ENCODE data around the gene HEPHL1. TPM values are rescaled to one million over a fixed set of nuclear protein-coding genes. Genes with fewer than 3 reads are reported as not detected.

Gene HEPHL1
- total RNA-seq, 1 donor from 2014 or later, result 0.26 TPM

GRCh38 chr11:94120946-94121345 is 99.8 kb downstream of the HEPHL1 start:
- no peak for FAIRE-seq

GRCh38 chr11:94125407-94126115 is 104.4 kb downstream of the HEPHL1 start:
- FAIRE-seq (no peak), DNase-seq (ENCODE audit: low read depth) (no peak)
- Histone ChIP-seq H3K36me3 (ENCODE audit: control insufficient read depth, insufficient read depth, low read length) (no peaks in the 10 kb centered on the region), H3K27me3 (ENCODE audit: control insufficient read depth, insufficient read depth, low read length) (no peaks in the 10 kb centered on the region), H3K4me3 (ENCODE audit: low read depth, low read length) (no peak overlapping the region)
- no peak for TF ChIP-seq CTCF (IDR thresholded peaks at IDR 0.05; ENCODE audit: insufficient read depth, low read length, severe bottlenecking)

More at GRCh38 chr11:94120946-94121345, 99.8 kb downstream of the HEPHL1 start:
- peak; percentile 59 for DNase-seq (ENCODE audit: low read depth)
- Histone ChIP-seq H3K36me3 (ENCODE audit: control insufficient read depth, insufficient read depth, low read length) (no peaks in the 10 kb centered on the region), H3K4me3 (ENCODE audit: low read depth, low read length) (no peak overlapping the region), H3K27me3 (ENCODE audit: control insufficient read depth, insufficient read depth, low read length) (no peaks in the 10 kb centered on the region)
- TF ChIP-seq CTCF (IDR thresholded peaks at IDR 0.05; ENCODE audit: insufficient read depth, low read length, severe bottlenecking), result no peak

- Histone ChIP-seq H3K36me3 (ENCODE audit: control insufficient read depth, insufficient read depth, low read length) (no peaks in the 10 kb centered on the region), H3K27me3 (ENCODE audit: control insufficient read depth, insufficient read depth, low read length) (no peaks in the 10 kb centered on the region), H3K4me3 (ENCODE audit: low read depth, low read length) (peak overlapping the region; percentile 69)
- TF ChIP-seq CTCF (IDR thresholded peaks at IDR 0.05; ENCODE audit: insufficient read depth, low read length, severe bottlenecking), result no peak
- DNase-seq (ENCODE audit: low read depth), result no peak
- no peak for FAIRE-seq
Measured at GRCh38 chr11:94127638-94128037, 106.5 kb downstream of the HEPHL1 start.

- no peaks in the 10 kb centered on the region for H3K27me3 ChIP-seq (ENCODE audit: control insufficient read depth, insufficient read depth, low read length)
- FAIRE-seq (no peak), DNase-seq (ENCODE audit: low read depth) (no peak)
Measured at GRCh38 chr11:94128291-94128745, 107.2 kb downstream of the HEPHL1 start.

GRCh38 chr11:94128746-94129511 is 107.8 kb downstream of the HEPHL1 start, which contains the start of gene PANX1:
Gene PANX1, plus strand, starts transcription at chr11:94128841. Its CDS starts 472 bp downstream, at chr11:94129313.
- Histone ChIP-seq H3K4me3 (ENCODE audit: low read depth, low read length) (peak within 1 kb of the TSS; percentile 69), H3K36me3 (ENCODE audit: control insufficient read depth, insufficient read depth, low read length) (no peaks in the 10 kb centered on the region), H3K27me3 (ENCODE audit: control insufficient read depth, insufficient read depth, low read length) (no peaks in the 10 kb centered on the region)
- no peak for TF ChIP-seq CTCF (IDR thresholded peaks at IDR 0.05; ENCODE audit: insufficient read depth, low read length, severe bottlenecking)
- DNase-seq (ENCODE audit: low read depth), result peak; percentile 84
- no peak for FAIRE-seq

More at GRCh38 chr11:94128291-94128745, 107.2 kb downstream of the HEPHL1 start:
- no peak for TF ChIP-seq CTCF (IDR thresholded peaks at IDR 0.05; ENCODE audit: insufficient read depth, low read length, severe bottlenecking)
- peak overlapping the region; percentile 69 for H3K4me3 ChIP-seq (ENCODE audit: low read depth, low read length)
- H3K36me3 ChIP-seq (ENCODE audit: control insufficient read depth, insufficient read depth, low read length), result no peaks in the 10 kb centered on the region

All from bronchial epithelial cell (primary cell).